ENCODE measurements around the gene SERPINB1.

DNA sequence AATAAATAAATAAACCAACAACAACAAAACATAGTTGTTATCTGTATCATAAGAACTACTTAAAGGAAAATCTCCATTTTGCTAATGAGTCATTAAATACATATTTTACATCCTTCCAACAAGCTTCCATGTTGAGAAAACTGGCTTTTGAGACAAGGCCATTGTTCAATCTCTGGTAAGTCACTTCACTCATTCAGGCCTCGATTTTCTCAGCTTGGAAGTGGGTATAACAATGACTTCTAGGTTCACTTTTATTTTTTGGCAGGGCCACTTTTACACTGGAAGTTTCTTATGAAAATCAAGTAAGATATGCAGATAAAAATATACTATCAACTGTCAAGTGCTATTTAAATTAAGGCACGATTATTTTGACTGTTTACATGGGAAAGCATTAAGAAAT, 46.5 kb downstream of the SERPINB1 start:
- TF ChIP-seq, protein P1, sequence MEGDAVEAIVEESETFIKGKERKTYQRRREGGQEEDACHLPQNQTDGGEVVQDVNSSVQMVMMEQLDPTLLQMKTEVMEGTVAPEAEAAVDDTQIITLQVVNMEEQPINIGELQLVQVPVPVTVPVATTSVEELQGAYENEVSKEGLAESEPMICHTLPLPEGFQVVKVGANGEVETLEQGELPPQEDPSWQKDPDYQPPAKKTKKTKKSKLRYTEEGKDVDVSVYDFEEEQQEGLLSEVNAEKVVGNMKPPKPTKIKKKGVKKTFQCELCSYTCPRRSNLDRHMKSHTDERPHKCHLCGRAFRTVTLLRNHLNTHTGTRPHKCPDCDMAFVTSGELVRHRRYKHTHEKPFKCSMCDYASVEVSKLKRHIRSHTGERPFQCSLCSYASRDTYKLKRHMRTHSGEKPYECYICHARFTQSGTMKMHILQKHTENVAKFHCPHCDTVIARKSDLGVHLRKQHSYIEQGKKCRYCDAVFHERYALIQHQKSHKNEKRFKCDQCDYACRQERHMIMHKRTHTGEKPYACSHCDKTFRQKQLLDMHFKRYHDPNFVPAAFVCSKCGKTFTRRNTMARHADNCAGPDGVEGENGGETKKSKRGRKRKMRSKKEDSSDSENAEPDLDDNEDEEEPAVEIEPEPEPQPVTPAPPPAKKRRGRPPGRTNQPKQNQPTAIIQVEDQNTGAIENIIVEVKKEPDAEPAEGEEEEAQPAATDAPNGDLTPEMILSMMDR (IDR thresholded peaks at IDR 0.05): no peak
- TF ChIP-seq POLR2A (IDR thresholded peaks at IDR 0.05): no peak
